KMS-11 (cell line): ENCODE data around the gene AMDHD2.
"Not testable (repeated sequence)": the region's sequence is repeated elsewhere in the genome, so short reads cannot be mapped to it uniquely, and the experiment has no call there.

Source experiments
- H2AFZ ChIP-seq: fragments of 200-600 bp; sonication (generic); 2 replicates; pipeline ENCODE4 v1.6.1; 2016; ENCODE audit warnings: antibody characterized with exemption, mixed run types, low read depth
- H3K27ac ChIP-seq: fragments of 200-600 bp; sonication (generic); 2 replicates; pipeline ENCODE4 v1.6.1; 2016; ENCODE audit warnings: mild to moderate bottlenecking, mixed run types
- H3K27me3 ChIP-seq: fragments of 200-600 bp; sonication (generic); 2 replicates; pipeline ENCODE4 v1.6.1; 2017; ENCODE audit warnings: mild to moderate bottlenecking, low read depth, mixed run types, moderate library complexity; ENCODE audit not compliant: insufficient read depth
- H3K36me3 ChIP-seq: fragments of 200-600 bp; sonication (generic); 2 replicates; pipeline ENCODE4 v1.6.1; 2017; ENCODE audit warnings: mild to moderate bottlenecking, mixed run types; ENCODE audit not compliant: insufficient read depth
- H3K4me1 ChIP-seq: fragments of 200-600 bp; sonication (generic); 2 replicates; pipeline ENCODE4 v1.6.1; 2016; ENCODE audit warnings: mild to moderate bottlenecking, low read depth, mixed run types; ENCODE audit not compliant: poor library complexity, severe bottlenecking
- H3K4me2 ChIP-seq: fragments of 200-600 bp; sonication (generic); 2 replicates; pipeline ENCODE4 v1.7.0; 2016; ENCODE audit warnings: mild to moderate bottlenecking, mixed run types
- H3K4me3 ChIP-seq: fragments of 200-600 bp; sonication (generic); IDR thresholded peaks from 2 replicates; pipeline ENCODE4 v1.6.1; 2017; ENCODE audit warnings: low read depth, low read length, mixed read lengths; ENCODE audit not compliant: insufficient read depth
- H3K79me2 ChIP-seq: fragments of 200-600 bp; sonication (generic); 2 replicates; pipeline ENCODE4 v1.6.1; 2016; ENCODE audit warnings: low read depth, mixed run types; ENCODE audit not compliant: insufficient read depth
- H3K9ac ChIP-seq: fragments of 200-600 bp; sonication (generic); 2 replicates; pipeline ENCODE4 v1.6.1; 2016; ENCODE audit warnings: mild to moderate bottlenecking, mixed run types
- H4K20me1 ChIP-seq: fragments of 200-600 bp; sonication (generic); 2 replicates; pipeline ENCODE4 v1.6.1; 2016; ENCODE audit warnings: mild to moderate bottlenecking, mixed run types; ENCODE audit not compliant: insufficient read depth
- CTCF ChIP-seq: fragments of 200-600 bp; sonication (generic); conservative IDR thresholded peaks from 2 replicates; pipeline ENCODE4 v1.6.1; 2017; ENCODE audit warnings: low read depth, mild to moderate bottlenecking, antibody characterized with exemption, low read length, moderate library complexity, mixed read lengths

Gene AMDHD2

GRCh38 chr16:2477327-2477726 is 42.8 kb upstream of the AMDHD2 start:
- no peak for TF ChIP-seq CTCF
- Histone ChIP-seq H4K20me1 (no peaks in the 10 kb centered on the region), H3K4me3 (no peak overlapping the region), H3K4me2 (no peak overlapping the region), H3K27ac (no peak overlapping the region), H3K79me2 (peaks cover 7% of the 10 kb centered on the region; the same call in 1 of the 2 replicates), H3K4me1 (peaks cover 12% of the 10 kb centered on the region), H3K27me3 (peaks cover 2% of the 10 kb centered on the region; the same call in 1 of the 2 replicates), H3K36me3 (no peaks in the 10 kb centered on the region), H2AFZ (no peak overlapping the region), H3K9ac (no peak overlapping the region)

- Histone ChIP-seq H3K4me2 (no peak overlapping the region), H2AFZ (no peak overlapping the region), H3K79me2 (peaks cover 7% of the 10 kb centered on the region; the same call in 1 of the 2 replicates), H3K9ac (no peak overlapping the region), H3K4me3 (no peak overlapping the region), H3K27me3 (no peaks in the 10 kb centered on the region), H3K27ac (no peak overlapping the region), H3K36me3 (no peaks in the 10 kb centered on the region), H3K4me1 (peaks cover 8% of the 10 kb centered on the region), H4K20me1 (no peaks in the 10 kb centered on the region)
- TF ChIP-seq CTCF: no peak
Observed at GRCh38 chr16:2478279-2478678, 41.9 kb upstream of the AMDHD2 start.

- H4K20me1 ChIP-seq, H3K4me3 ChIP-seq, H3K4me1 ChIP-seq, H3K9ac ChIP-seq, H3K27ac ChIP-seq, H2AFZ ChIP-seq, H3K4me2 ChIP-seq, H3K27me3 ChIP-seq, H3K79me2 ChIP-seq, H3K36me3 ChIP-seq: not testable (repeated sequence)
Observed at GRCh38 chr16:2479996-2480395, 40.2 kb upstream of the AMDHD2 start.

- Histone ChIP-seq H3K4me1 (peaks cover 1% of the 10 kb centered on the region), H3K27me3 (no peaks in the 10 kb centered on the region), H2AFZ (no peak overlapping the region), H3K27ac (no peak overlapping the region), H3K4me3 (no peak overlapping the region), H3K4me2 (no peak overlapping the region), H3K79me2 (0 out of 2 replicates have a peak, but pooled peaks cover 7% of the 10 kb centered on the region), H4K20me1 (no peaks in the 10 kb centered on the region), H3K36me3 (no peaks in the 10 kb centered on the region), H3K9ac (no peak overlapping the region)
- TF ChIP-seq CTCF: no peak
Observed at GRCh38 chr16:2480948-2481347, 39.2 kb upstream of the AMDHD2 start.

GRCh38 chr16:2481676-2482075 is 38.5 kb upstream of the AMDHD2 start:
- Histone ChIP-seq H3K9ac (no peak overlapping the region), H3K4me2 (no peak overlapping the region), H3K27me3 (no peaks in the 10 kb centered on the region), H2AFZ (no peak overlapping the region), H3K4me1 (no peaks in the 10 kb centered on the region), H3K27ac (no peak overlapping the region), H4K20me1 (no peaks in the 10 kb centered on the region), H3K36me3 (no peaks in the 10 kb centered on the region), H3K4me3 (no peak overlapping the region), H3K79me2 (0 out of 2 replicates have a peak, but pooled peaks cover 7% of the 10 kb centered on the region)
- TF ChIP-seq CTCF: no peak
